HG02981 (cell line): ENCODE results near the gene SET.

Experiments
- ATAC-seq: cut with Tn5 transposase; IDR thresholded peaks from one replicate; pipeline ENCODE4 v1.9.1; 2021; ENCODE audit warnings: mild to moderate bottlenecking, moderate library complexity; ENCODE audit not compliant: unreplicated experiment

SET gene

DNA sequence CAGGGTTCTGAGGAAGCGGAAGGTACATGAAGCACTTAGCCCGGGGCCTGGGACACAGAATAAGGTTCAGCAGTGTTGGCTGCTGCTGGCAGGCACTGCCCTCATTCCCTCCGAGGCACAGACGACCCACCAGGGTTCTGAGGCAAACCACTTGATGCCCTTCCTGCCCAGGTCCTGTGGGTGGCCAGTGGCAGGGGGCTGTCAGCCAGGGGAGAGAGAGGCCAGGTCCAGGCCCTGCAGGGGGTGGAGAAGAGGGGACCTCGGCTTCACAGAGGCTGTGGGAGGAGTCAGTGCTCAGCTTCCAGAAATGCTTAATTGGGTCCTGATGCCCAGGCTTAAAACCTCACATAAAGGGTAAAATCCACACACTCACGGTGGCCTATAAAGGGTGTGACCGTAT is 39.3 kb downstream of the SET start:
- no peak for ATAC-seq

DNA sequence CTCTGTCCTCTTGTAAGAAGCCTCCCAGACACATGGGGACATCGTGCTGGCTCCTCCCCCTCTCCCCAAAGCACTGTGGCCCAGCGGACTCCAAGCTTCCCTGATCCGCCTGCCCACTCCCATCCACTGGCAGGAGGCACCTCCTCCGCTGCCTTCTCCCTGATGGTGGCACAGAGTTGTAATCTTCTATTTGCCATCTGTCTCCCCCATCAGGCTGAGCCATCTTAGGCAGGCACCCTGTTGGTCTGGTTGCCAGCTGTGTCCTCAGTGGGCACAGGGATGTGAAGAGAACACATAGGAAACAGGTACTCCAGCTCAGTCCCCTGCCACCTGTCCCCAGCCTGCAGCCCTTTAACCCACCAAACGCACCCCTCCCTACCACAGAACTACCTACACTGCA is 40.3 kb downstream of the SET start:
- no peak for ATAC-seq

DNA sequence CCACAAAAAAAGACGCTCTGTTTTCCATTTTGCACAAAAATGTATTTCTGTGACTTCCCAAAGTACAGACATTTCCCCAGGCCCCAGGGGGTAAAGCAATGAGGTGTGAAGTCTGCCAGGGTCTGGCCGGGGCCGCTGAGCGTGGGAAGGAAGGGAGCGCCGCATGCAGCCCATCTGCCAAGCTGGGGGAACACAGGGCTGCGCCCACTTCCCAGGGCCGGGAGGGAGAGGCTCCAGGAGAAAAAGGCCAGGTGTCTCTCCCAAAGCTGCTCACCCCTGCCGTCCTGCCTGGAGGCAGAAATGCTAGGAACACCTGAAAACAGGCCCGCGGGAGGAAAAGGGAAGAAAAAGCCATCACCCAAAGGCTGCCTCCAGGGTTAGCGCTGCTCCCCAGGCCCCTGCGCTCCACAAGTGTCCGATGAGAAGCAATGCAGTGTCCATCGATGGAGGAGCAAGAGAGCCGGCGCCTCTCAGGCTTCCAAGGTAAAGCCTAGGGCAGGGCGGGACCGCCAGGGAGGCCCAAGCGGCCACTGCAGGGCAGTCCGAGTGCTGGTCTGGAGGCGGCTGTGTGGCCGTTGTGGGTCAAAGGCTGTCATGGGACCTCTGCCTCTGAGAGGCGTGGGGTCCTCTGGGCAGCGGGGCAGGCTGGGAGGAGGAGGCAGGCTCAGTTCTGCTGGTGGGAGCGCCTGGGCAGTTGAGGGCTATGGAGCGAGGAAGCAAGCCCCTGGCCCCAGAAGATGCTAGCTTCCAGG is 40.9 kb downstream of the SET start:
- ATAC-seq, result no peak

DNA sequence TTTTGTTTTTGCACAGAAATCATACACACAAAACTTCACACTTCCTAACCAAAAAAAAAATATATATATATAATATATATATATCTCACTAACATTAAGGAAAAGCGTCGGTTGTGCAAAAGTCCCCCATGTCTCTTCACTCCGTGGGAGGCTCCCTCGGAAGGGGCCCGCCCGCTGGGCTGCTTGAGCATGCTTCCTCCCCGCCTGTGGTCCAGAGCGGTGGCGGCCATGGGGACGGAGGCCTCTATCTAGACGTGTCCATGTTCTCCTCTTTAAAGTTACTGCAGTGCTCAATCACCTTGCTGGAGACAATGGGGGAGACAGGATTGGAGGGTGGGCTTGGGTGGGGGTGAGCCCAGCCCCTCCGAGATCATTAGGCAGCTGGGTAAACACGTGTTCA is 42.1 kb downstream of the SET start:
- no peak for ATAC-seq

DNA sequence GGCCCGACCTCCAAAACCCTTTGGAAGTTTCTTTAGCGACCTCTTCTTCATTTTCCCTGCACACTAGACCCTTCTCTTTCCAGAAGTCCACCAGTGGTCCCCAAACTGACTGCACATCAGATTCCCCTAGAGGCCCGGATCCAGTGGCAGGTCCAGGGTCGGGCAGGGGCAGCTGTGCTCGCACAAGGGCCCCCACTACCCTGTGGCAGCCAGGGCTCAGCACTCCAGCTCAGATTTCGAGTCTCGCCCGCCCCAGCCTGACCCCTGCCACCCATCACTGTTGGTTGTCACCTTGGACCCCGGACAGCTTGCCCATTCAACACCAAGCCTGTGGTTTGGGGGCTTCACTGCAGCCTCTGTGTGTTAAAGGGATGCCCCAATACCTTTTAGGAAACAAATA is 42.7 kb downstream of the SET start:
- no peak for ATAC-seq

DNA sequence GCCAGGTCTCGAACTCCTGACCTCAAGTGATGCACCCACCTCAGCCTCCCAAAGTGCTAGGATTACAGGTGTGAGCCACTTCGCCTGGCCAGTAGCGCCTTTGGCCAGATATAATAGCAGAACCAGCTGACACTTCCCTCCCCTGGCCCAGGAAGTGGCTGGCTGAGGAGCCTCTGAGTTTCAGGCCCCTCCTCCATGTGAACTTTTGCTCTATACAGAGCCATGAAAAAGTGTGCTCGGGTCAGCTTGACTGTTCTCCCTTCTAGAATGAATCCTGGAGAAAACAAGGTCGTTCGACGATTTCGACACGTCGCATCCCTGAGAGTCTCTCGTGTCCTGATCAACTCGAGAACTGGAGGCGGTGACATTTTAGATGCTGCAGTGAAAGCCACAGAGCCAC is 43.6 kb downstream of the SET start:
- ATAC-seq, result no peak

DNA sequence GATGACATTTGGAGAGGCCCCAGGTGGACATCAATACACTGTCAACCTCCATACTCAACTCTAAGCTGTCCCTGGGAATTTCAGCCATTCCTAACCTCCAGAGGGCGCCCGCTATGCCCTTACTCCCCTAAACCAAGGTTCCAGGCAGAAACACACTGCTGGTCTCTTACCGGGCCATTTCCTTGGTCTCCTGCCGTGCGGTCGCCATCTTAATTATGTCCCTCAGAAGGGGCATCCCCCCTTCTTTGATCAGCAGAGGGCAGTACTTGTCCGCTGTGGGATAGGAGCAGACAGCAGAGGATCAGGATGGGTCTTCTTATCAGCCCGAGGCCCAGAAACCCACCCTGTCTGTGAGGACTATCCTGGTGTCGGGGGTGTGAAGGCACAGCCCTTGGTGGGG is 44.2 kb downstream of the SET start:
- ATAC-seq, result no peak

DNA sequence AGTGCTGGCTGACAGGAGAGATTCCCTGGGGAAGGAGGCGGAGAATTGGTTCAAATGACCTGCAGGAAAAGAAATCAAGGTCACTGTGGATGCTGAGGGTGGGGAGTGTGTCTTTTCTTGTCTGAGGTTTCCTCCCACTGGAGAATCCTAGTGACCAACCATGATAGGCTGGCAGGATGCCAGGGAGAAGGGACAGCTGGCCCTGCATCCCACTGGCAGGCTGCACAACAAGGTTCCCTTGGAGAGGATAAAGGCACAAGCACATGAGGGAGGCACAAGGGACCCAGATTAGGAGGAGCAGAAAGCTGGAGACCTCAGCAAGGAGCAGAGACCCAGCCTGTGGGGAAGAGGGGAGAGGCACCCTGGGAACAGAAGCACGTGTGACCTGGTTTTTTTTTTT is 46.4 kb downstream of the SET start:
- ATAC-seq, result no peak

DNA sequence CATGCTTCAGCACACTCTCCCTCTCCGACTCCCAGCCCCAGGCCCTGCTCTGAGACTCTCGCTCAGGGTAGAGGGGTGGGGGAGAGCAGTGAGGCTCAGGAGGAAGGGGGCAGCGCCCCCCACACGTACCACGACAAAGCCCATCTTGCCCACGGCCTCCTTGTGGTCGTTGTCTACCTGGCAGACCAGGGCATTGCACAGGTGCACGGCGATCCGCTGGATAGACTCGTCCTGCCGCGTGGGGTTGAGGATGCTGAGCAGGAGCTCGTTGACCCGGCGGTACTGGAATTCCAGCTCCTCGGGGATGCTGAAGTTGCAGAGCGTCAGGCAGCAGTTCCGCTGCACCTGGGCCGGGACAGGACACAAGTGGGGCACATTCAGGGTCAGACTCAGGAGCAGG is 53.4 kb downstream of the SET start:
- ATAC-seq, result no peak

DNA sequence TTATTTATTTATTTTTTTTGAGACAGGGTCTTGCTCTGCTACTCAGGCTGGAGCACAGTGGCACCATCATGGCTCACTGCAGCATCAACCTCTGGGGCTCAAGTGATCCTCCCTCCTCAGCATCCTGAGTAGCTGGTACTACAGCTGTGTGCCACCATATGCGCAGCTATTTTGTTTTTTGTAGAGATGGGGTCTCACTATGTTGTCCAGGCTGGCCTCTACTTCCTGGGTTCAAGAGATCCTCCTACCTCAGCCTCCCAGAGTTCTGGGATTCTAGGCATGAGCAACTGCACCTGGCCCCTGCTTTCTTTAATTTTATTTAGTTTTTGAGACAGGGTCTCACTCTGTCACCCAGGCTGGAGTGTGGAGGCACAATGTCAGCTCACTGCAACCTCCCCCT is 54.4 kb downstream of the SET start:
- no peak for ATAC-seq
